NCI-H1694 treated with DMSO at 0.1 percent for 48 hours (cell line): ENCODE results near the gene SFTPB.
"Not testable (repeated sequence)": the region's sequence is repeated elsewhere in the genome, so short reads cannot be mapped to it uniquely, and the experiment has no call there.

Experiments used
- DNase-seq: peaks from one replicate; lab custom pipeline; 2025; lab: John Stamatoyannopoulos, UW

Gene SFTPB

DNA sequence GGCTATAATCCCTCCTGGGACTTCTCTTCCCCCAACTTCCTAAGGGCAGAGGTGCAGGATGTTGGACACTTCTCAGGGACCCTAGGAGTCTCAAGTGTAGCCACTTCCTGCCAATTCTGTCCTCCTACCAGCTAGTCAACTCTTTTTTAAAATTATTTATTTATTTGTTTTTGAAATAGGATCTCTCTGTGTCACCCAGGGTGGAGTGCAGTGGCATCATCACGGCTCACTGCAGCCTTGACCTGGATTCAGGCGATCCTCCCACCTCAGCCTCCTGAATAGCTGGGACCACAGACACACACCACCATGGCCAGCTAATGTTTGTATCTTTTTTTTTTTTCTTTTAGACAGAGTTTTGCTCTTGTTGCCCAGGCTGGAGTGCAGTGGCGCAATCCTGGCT is 11.5 kb downstream of the SFTPB start:
- no peak for DNase-seq

- DNase-seq: no peak
Observed at GRCh38 chr2:85655961-85656417, 12.0 kb downstream of the SFTPB start.

- no peak for DNase-seq
Observed at GRCh38 chr2:85653996-85654395, 14.0 kb downstream of the SFTPB start.

- DNase-seq: no peak
Observed at GRCh38 chr2:85652056-85652455, 15.9 kb downstream of the SFTPB start.

GRCh38 chr2:85651097-85651496 is 16.9 kb downstream of the SFTPB start:
- no peak for DNase-seq

- DNase-seq: no peak
Observed at GRCh38 chr2:85650456-85650855, 17.5 kb downstream of the SFTPB start.

GRCh38 chr2:85649201-85650190 is 18.5 kb downstream of the SFTPB start:
- DNase-seq: no peak

DNA sequence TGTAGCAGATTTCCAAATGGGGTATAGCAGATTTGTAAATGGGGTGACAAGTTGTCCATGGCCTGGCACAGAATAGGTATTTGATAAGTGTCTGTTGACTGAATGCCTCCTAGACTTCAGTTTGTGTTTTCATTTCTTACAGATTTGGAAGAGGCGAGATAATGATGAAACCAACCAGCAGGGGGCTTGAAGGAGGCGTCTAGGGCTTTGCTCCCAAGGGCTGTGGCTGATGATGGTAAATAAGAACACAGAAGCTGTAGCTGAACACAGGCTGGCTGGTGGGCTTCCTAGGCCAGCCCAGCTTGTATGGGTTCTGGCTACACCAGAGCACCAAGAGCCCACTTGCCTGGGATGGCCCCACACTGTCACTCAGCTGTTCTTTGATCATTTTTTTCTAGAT is 19.4 kb downstream of the SFTPB start:
- DNase-seq: no peak

GRCh38 chr2:85647823-85648526 is 20.0 kb downstream of the SFTPB start:
- no peak for DNase-seq

GRCh38 chr2:85646166-85646565 is 21.8 kb downstream of the SFTPB start:
- DNase-seq: no peak

DNA sequence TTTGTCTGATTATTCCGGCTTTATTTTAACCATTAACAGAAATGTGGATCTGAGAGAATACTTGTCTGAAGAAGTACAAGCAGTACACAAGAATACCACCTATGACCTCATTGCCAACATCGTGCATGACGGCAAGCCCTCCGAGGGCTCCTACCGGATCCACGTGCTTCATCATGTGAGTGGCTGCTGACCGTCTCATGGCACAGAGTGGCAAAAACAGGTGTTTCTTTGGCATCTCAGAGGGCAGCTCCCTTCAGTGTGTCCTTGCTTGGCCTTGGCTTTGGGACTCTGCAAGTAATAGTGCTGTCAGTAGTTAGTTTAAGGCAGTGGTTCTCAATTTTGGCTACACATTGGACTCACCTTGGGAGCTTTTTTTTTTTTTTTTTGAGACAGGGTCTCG is 23.1 kb downstream of the SFTPB start:
- no peak for DNase-seq

- DNase-seq: no peak
Observed at GRCh38 chr2:85642725-85643124, 25.3 kb downstream of the SFTPB start.

DNA sequence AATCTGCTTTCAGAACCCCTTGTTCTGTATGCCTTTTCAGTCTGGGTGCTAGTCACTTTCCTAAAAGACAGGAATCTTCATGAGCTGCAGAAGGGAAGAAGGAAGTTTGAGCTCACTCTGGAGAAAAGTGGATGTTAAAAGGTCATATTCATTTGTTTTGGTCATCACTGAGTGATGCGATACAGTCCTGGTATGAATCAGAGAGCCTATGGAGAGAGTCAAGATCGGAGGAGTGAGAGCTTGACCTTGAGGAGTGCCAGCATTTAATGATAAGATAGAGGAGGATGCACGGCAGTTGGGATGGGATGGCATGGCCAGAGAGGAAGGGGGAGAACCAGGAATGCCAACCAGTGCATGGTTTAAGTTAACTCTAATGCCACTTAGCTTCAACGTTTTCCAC is 32.4 kb downstream of the SFTPB start:
- no peak for DNase-seq

GRCh38 chr2:85635011-85635410 is 33.0 kb downstream of the SFTPB start:
- no peak for DNase-seq

GRCh38 chr2:85631316-85631715 is 36.7 kb downstream of the SFTPB start:
- DNase-seq: no peak

- DNase-seq: no peak
Observed at GRCh38 chr2:85628658-85629057, 39.3 kb downstream of the SFTPB start.

DNA sequence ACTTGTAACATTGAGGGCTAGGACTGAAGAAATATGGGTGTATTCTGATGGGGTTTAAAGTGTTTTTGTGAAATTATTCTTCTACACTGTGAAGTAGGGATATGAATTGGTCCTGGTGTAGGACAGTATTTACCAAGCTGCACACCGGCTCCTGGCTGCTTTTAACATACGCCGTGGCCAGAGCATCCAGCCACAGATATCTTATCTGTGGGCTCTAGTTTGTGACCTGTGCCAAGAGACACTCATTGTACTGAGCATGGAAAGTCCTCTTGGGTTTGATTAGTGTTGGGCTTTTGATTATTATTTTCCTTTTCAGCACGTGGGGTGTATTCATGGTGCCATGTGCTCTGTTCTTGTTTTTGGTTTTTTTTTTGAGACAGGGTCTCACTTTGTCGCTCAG is 44.0 kb downstream of the SFTPB start:
- DNase-seq: no peak

DNA sequence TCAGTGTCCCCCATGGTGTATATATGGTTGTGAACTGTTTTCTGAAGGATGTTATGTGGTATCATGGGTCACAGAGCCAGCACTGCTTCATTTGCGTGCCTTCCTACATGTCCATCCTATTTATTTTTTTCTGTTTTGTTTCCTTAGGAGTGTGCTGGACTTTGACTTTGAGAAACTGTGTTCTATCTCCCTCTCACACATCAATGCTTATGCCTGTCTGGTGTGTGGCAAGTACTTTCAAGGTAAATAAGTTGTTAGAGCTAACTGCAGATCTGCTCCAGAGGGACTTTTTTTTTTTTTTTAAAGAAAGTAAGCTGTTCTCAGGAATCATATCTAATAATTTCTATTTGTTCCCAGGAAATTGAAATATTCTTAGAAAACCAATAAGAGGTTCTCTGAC is 46.7 kb downstream of the SFTPB start:
- DNase-seq: no peak

- DNase-seq: no peak
Observed at GRCh38 chr2:85619617-85620016, 48.4 kb downstream of the SFTPB start.

GRCh38 chr2:85617723-85618122 is 50.3 kb downstream of the SFTPB start:
- not testable (repeated sequence) for DNase-seq

- DNase-seq: no peak
Observed at GRCh38 chr2:85615413-85615728, 52.6 kb downstream of the SFTPB start.

GRCh38 chr2:85614757-85615156 is 53.2 kb downstream of the SFTPB start:
- not testable (repeated sequence) for DNase-seq
